SHP77 treated with DMSO at 0.1 percent for 48 hours (cell line): ENCODE measurements around the gene GSTM1.
"Not testable (repeated sequence)": the region's sequence is repeated elsewhere in the genome, so short reads cannot be mapped to it uniquely, and the experiment has no call there.

ENCODE experiments used
- DNase-seq: peaks from one replicate; lab custom pipeline; 2025; lab: John Stamatoyannopoulos, UW

GSTM1 gene

GRCh38 chr1:109697861-109698260 is 10.2 kb downstream of the GSTM1 start:
- not testable (repeated sequence) for DNase-seq

- DNase-seq: not testable (repeated sequence)
Observed at GRCh38 chr1:109702940-109703339, 15.3 kb downstream of the GSTM1 start.

- no peak for DNase-seq
Observed at GRCh38 chr1:109704173-109704572, 16.6 kb downstream of the GSTM1 start.

GRCh38 chr1:109705411-109705810 is 17.8 kb downstream of the GSTM1 start:
- DNase-seq: no peak

- DNase-seq: not testable (repeated sequence)
Observed at GRCh38 chr1:109708949-109709348, 21.3 kb downstream of the GSTM1 start.

GRCh38 chr1:109709822-109710221 is 22.2 kb downstream of the GSTM1 start:
- DNase-seq: not testable (repeated sequence)

- DNase-seq: not testable (repeated sequence)
Observed at GRCh38 chr1:109711593-109712320, 24.1 kb downstream of the GSTM1 start, which contains the start of gene GSTM5. Gene GSTM5, plus strand, starts transcription at chr1:109712251. Its CDS starts 62 bp downstream, at chr1:109712313.

GRCh38 chr1:109712321-109712864 is 24.8 kb downstream of the GSTM1 start:
- DNase-seq: no peak

- DNase-seq: no peak
Observed at GRCh38 chr1:109713636-109714035, 26.0 kb downstream of the GSTM1 start.

- DNase-seq: no peak
Observed at GRCh38 chr1:109714661-109715372, 27.2 kb downstream of the GSTM1 start.

- no peak for DNase-seq
Observed at GRCh38 chr1:109716121-109716520, 28.5 kb downstream of the GSTM1 start.

GRCh38 chr1:109716570-109717090 is 29.0 kb downstream of the GSTM1 start:
- DNase-seq: no peak

GRCh38 chr1:109717729-109718128 is 30.1 kb downstream of the GSTM1 start:
- no peak for DNase-seq

- DNase-seq: no peak
Observed at GRCh38 chr1:109718495-109718894, 30.9 kb downstream of the GSTM1 start.

- no peak for DNase-seq
Observed at GRCh38 chr1:109719337-109719837, 31.8 kb downstream of the GSTM1 start.

GRCh38 chr1:109721042-109721441 is 33.4 kb downstream of the GSTM1 start:
- no peak for DNase-seq

GRCh38 chr1:109721971-109722370 is 34.4 kb downstream of the GSTM1 start:
- DNase-seq: no peak

- no peak for DNase-seq
Observed at GRCh38 chr1:109722908-109723691, 35.5 kb downstream of the GSTM1 start.

- DNase-seq: no peak
Observed at GRCh38 chr1:109724933-109725332, 37.3 kb downstream of the GSTM1 start.

- DNase-seq: no peak
Observed at GRCh38 chr1:109725510-109725909, 37.9 kb downstream of the GSTM1 start.

GRCh38 chr1:109726007-109726406 is 38.4 kb downstream of the GSTM1 start:
- DNase-seq: no peak
